HT-29 (cell line): ENCODE data around the gene TSPAN18. TPM values are rescaled to one million over a fixed set of nuclear protein-coding genes. Genes with fewer than 3 reads are reported as not detected.

Experiments
- DNase-seq: peaks from one replicate; pipeline ENCODE4 v3.0.0-alpha.2; 2015; ENCODE audit warnings: low spot score
- total RNA-seq: library from RNA; depleted of rRNA; stranded (reverse); fragments of >200 nt; shearing (Covaris generic); gene quantifications from 2 replicates; pipeline ENCODE4 v1.2.3, GENCODE V29; 2014

Gene TSPAN18
- total RNA-seq, 1 experiment from 2014 or later, result not detected

DNA sequence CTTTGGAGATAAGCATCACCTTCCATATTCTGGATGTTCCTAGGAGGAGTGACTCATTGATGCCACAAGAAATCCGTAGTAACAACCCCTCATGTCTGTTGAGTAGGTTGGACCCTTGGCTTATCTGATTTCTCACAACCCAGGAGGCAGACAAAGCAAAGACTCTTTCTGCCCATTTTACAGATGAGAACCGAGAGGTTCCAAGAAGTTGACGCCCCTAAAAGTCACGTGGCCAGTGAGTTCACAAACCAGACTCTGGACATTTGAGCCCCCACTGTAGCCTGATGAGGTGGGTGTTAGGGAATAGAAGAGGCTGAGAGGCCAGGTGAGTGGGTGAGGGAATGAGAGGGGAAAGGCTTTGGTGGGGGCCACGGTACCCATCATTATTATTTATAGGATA is 70.3 kb downstream of the TSPAN18 start:
- DNase-seq, result no peak

DNA sequence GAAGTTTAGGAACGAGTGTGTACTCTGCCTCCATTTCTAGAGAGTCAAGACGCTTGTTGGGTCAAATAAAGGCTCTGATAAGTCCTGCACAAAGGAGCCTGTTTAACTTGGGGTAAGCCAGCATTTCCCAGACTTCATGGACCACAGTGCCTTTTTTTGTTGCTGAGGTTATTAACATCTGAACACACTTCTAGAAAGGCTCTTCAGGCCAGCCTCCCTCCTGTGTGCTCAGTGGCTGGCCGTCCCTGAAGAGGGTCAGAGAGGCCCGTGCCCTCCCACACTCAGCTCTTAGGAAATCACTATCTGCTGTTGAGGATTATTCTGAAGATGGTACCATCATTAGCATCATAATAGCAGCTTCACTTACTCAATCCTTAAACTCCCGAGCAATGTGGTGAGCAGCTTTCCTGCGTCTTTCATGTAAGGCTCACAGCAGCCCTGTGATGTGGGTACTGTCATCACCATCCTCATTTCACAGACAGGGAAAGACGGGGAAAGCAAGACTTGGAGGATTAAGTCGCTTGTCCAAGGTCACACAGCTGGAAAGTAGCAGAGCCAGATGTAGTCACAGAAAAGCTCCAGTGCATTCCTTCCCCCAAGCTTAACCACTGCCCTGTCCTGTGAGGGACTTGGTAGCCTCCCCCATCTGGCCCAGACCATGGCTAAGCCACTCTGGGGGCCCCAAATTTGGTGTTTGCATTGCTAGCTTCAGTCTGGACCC is 71.3 kb downstream of the TSPAN18 start:
- DNase-seq, result no peak

DNA sequence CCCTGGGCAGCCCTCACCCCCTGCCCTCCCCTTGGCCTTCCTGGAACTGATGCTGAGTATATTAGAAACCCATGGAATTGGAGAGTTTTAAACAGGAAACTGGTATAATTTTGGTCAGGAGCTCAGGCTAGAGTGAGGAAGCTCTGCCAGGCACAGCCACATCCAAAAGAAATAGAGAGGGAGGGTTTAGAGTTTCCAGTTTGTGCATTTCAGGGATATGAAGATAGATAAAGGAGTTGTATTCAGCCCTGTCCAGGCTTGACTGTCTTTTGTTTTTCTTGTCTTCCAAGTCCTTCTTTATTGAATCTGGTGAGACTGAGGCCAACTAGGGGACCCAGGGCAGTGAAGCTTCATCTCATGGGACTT is 71.8 kb downstream of the TSPAN18 start:
- DNase-seq, result no peak

DNA sequence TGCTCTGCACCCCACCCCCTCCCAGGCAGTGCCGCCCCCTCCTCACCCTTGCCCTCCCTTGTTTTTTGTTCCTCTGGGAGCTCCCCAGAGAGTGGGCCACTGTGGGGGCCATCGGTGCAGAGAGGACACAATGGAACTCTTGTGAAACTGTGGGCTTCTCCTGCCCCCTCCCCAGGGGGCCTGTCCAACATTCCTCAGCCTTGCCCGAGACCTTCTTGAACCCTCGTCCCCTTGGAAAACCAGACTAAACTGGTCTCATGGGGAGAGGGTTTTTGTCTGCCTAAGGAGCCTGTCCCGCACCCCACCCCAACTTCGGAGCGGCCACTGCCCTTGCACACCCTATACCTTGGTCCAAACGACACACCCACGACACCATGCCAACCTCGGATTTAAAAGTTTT is 72.2 kb downstream of the TSPAN18 start:
- DNase-seq, result no peak

DNA sequence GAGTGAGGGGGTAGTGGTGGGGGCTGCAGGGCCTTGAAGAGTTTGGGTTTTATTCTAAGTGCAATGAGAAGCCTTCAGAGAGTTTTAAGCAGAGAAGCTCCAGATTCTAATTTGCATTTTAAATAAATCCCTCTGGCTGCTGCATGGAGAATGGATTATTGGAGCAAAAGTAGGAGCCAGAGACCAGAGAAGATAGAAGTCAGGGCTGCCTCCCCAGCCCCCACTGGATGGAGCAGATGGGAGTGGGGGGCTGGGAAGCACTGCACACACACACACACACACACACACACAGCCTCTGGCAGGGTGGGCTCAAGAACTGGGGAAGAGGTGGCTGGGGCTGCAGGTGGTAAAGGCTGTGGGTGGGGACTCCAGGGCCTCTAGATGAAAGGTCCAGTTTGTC is 75.6 kb downstream of the TSPAN18 start:
- no peak for DNase-seq

DNA sequence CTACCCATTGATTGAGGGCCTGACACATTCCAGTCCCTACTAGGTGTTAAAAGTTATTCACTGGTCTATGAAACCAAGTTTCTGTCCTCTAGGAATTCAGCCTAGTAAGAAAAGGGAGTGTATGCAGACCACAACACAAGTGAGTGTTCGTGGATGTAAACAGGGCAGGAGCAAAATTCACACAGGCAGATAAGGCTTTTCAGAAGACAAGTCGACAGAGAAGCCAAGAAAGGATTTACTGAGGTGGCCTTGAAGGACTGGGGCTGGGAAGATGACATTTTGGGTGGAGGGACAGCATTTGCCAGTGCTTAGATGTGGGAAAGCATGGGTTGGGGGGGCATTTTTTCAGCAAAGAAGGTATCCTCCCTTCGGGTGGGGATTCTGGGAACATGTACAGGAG is 76.2 kb downstream of the TSPAN18 start:
- no peak for DNase-seq

DNA sequence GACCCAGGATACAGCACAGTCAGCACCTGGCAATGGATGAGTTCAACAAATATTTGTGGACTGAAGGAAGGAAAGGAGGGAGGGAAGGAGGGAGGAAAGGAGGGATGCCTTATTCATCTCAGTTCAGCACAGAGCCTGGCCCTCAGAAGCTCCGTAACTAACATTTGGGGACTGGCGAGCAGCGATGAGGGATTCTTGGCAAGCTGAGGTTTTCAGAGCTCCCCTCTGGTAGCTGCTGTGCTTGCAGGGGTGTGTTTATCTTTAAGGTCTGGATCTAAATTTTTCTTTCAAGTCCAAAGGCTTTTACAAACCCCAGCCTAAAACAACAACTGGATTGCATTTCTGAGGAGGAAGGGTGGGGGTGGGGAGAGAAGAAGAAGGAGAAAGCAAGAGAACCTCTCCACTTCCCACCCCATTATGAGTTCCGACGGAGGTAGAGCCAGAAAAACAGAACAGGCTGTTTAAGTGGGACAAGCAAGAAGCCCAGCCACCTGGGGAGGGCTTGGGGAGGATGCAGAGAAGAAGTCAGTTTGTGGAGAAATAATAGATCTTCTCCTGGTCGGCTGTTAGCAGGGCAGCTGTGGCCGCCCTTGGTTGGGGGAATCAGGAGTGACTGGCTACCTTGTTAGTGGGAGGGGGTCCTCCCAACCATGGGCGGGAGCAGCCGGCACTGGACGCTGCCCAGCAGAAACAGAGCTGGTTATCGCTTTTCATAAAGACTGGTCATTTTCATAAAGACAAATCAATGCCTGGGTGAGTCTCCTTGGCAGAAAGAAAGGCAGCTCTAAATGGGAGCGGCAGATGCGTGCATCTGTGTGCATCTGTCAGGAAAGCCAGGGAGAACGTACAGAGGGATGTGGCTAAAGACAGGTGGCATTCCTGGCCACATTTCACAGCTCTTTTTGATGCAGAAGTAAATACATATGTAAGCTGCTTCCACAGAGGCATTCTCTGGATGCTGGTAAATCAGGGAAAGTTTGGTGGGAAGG is 78.0 kb downstream of the TSPAN18 start:
- DNase-seq, result no peak

DNA sequence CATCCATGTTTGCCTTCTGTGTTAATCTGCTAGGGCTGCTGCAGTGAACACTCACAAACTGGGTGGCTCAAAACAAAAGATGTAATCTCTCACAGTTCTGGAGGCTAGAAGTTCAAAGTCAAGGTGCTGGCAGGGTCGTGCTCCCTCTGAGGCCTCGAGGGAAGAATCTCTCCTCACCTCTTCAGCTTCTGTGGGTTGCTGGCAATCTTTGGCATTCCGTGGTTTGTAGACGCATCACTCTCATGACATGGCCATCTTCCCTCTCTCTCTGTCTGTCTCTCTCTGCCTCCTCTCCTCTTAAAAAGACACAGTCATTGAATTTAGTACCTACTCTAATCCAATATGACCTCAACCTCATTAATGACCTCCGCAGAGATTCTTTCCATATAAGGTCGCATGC is 78.8 kb downstream of the TSPAN18 start:
- no peak for DNase-seq

DNA sequence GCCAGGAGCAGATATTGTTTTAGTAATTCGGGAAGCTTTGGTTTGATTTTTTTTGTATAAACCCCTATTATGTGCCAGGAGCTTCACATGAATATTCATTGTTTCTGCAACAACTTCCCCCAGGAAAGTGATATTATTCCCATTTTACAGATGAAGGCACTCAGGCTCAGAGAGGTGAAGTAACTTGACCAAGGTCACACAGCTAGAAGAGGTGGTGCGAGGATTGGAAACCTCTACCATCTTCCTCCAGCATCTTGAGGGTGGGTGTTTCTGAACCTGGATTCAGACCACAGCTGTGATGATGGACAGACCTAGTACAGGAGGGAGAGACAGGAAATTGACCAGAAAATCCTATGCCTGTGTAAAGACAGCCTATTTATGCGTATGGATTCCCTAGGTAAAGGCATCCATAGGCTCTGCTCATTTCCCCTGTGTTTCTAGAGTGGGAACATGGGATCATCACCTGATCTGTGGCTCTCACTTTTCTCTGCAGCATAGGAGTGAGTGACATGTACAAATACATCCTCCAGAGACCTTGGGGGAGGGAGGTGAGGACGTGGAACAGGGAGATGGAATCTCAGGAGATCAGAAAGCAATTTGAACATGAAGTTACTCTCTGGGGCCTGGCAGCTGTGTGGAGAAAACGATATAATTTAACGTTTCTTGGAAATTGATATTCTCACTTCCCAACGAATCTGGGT is 81.4 kb downstream of the TSPAN18 start:
- no peak for DNase-seq

DNA sequence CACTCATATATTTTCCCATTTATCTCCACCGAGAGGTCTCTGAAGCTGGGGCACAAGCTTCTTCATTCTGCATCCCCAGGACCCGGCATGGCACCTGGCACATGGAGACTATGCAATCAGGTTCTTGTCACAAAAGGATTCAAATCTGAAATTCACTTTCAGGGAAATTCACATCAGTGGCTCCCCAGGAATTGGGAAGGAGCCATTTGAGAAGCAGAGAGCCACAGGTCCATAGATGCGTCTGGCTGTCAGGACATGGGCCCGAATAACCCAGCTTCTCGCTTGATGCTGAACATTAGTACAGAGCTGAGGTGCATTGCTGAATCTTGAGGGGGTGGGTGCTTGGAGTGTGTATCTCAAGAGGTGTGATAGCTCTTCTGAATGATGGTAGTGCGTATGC is 82.5 kb downstream of the TSPAN18 start:
- DNase-seq, result no peak

DNA sequence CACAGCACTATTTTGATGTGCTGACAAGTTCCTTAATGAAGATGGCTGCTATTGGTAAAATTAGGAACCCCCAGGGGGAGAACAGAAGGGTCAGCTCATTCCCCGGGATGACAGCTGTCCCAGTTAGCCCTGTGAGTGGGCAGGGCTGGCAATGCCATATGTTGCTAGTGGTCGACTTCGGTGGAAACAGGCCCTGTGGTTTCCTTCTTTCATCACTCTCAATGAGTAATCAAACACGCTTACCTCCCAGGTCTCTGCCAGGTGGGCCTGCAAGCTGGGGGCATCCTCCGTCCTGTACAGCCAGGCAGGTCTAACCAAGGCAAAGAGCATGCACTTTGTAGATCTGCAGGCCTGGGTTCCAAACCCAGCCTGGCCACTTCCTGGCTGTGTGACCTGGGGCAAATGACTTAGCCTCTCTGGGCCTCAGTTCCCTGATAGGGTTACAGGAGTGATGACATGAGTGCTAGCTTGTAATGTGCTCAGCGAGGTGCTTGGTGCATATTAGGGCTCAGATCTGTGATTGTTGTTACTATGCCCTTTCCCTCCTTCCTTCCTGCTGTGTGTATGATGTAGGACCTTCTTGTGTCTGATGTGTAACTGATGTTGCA is 85.2 kb downstream of the TSPAN18 start:
- DNase-seq, result no peak

DNA sequence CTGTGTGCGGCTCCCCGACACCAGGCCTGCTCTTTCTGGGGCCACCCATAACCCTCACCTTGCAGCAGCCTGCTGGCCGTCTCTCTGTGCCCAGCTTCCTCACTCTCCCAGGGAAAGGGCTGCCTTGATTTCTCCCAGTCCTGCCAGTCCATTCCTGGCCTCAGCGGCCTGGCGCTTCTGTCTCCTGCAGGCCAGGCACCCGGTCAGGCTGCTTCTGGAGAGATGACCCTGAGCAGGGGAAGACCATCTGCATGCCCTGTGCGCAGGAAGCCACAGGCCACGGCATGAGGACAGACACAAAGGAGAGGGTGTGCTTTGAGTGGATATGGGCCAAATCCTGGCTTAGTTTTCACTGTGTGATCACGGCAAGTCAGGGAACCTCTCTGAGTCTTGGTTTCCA is 86.2 kb downstream of the TSPAN18 start:
- DNase-seq, result no peak

DNA sequence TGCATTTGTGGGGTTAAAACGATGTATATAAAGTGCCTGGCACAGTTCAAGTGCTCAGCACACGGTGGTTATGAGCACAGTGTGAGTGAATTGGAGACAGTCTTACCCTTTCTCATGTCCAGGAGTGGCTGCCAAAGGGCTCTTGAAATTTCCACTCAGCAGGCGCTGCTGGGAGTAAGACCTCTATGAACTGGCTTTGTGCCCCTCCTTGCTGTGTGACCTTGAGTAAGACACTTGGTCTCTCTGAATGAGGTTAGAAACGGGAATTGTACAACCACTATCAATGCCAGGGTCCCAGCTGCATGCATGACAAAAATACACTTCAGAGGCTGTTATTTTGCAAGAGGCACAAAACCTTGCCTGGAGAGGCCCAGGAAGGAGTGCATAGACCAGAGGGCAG is 86.6 kb downstream of the TSPAN18 start:
- no peak for DNase-seq

DNA sequence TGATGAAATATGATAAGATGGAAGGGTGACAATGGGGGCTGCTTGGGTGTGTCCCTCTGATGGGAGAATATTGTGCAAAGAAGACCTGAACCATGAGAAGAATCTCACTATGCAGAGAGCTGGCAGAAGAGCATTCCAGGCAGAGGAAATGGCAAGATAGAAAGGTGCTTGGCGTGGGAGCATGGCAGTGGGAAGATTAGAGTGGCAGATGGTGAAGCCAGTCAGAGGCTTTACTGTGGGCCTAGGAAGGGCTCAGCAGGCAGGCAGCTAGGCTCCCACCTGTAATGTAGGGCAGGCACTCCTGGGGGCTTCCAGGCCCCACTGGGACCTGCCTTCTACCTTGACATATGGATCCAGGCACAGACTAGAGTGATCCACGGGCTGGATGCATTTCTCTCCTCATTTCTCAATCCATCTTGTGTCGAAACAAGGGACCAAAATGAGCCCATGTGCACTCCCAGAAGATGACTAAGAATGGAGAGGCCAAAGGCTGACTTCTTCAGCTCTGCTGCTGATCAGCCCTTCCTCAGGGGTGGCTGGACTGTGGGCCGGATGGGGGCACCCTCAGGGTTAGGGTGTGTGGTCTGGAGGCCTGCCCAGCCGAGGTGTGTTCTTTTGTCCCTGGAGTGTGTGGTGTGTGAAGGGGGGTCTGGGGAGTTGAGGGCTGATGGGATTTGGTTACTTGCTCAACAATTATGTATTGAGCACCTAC is 88.3 kb downstream of the TSPAN18 start:
- DNase-seq, result no peak

DNA sequence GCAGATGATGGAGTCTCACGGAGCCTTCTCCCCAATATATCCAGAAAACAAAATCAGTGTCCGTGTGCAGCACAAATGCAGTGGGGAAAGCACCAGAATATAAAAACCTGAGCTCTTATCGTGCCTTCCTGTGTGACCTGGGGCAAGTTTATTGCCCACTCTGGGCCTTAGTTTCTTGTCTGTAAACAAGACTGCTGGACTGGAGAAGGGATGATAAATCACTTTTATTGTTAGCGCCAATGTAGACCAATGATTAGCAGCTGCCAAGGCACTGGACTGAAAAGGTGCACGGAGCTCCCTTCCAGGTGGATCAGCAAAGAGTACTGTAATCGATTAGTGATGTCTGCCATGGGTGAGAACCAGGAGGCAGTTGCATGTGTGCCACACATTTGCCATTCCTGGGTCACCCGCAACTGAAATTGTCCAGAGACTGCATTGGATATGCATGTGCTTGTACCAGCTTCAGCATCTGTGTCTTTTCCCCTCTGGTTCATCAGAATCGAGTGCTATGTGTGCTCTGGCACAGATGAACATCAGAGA is 89.2 kb downstream of the TSPAN18 start:
- no peak for DNase-seq

DNA sequence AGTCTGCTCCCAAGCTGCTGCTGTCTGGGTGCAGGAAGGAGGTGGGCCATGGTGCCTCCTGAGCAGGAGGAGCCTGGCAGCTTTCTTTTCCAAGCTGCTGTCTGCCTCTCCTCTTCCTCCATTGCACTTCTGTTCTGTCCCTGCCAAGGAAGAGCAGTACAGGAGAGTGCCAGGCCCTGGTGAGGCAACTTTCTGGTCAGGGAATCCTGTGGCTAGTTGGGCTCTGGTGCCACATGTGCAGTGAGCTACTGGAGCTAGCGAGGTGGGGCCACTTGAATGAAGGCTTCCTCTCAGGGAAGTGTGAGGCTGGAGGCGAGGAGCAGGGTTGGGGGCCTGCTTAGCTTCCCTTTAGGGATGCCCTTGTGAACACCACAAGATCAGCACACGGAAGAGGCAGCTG is 90.0 kb downstream of the TSPAN18 start:
- DNase-seq, result no peak

DNA sequence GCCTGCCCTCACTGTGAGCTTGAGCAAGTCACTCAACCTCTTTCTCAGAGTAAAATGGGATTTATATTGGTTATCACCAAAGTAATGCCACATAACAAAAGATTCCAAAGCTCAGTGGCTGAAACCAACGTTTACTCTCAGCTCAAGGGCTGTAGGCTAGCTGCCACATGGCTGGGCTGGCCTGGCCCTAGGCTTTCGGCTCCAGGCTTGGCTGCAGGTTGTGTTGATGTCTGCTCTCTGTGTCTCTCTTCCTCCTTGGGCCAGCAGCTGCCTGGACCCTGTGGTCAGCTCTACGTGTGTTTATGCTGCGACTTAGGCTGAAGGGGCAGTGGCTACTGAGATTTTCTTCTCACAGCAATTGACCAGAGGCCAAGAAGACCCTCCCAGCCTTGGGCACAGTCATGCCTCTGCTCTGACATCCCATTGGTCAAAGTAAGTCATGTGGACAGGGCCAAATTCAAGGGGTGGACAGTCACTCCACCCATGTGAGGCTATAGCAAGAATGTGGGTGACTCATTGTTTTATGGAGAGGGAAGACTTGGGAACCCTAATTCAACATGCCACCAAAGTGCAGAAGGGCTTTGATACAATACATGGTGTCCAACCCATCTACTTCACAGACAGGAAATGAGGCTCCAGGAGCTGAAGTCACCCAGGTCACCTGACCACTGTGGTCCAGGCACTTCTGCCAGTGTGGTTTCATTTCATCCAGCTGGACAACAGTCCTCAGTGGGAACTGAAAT is 90.6 kb downstream of the TSPAN18 start:
- DNase-seq, result no peak

DNA sequence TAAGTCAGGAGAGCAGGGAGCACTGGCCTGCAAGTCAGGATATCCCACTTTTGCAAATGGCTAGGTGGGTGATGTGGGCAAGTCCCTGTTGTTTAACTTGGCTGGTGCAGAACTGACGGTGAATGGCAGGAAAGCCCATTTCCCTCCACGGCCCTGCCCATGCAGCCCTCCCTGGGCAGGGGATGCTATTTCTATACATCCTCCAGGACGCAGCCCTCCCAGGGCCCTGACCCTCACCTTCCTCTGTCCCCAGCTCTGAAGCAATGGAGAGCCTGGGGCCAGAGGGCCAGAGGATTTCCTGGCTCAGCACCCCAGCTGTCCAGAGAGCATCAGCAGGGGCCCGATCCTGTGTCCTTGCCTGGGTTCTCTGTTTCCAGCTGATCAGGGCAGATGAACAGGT is 91.3 kb downstream of the TSPAN18 start:
- no peak for DNase-seq

DNA sequence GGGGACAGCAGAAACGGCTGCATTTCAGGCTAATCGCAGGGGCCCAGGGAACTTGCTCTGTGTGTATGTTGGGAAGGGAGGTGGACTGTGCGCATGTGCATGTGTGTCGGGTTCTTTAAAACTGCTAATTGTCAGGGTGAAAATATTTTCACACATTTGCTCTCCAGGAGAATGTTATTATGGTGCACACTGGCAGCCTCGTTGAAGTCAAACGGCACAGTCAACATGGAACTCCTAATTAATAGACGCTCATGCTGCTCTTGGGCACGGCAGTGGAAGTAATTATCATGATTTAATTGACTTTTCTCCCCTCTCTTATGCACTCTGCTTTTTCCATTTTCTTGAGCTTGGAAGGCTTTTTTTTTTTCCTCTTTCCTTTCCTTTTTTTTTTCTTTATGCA is 92.6 kb downstream of the TSPAN18 start:
- no peak for DNase-seq

DNA sequence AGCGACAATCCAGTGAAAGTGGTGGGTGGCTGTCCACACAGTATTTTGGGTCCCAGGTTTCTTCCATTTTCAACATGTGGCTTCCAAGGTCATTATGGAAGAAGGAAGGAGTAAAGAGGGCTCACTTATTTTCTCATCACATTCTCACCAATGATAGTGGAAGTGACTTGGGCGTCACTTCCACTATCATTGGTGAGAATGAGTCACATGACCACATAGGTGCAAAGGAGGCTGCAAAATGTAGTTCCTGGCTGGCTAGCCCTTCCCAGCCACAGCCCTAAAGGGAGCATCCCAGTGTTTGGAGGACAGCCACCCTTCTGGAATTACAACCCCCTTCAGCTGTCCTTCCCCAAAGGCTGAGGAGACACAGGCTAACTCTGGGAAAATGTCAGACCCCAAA is 95.6 kb downstream of the TSPAN18 start:
- no peak for DNase-seq
